Duodenal mucosa (tissue), 2 donors: ENCODE data around the gene GRIK1.

ENCODE experiments used
- H3K27ac ChIP-seq: one replicate; pipeline ENCODE4 v1.7.0; 2013; ENCODE audit warnings: low read depth, low read length
- H3K27me3 ChIP-seq, 2 donors: one replicate each; pipeline ENCODE4 v1.7.0; 2013; ENCODE audit warnings: low read length in 2 of 2, control low read depth in 1 of 2; ENCODE audit not compliant: insufficient read depth in 2 of 2, control insufficient read depth in 1 of 2
- H3K36me3 ChIP-seq, 2 donors: one replicate each; pipeline ENCODE4 v1.7.0; 2013; ENCODE audit warnings: low read length in 2 of 2, control low read depth in 1 of 2; ENCODE audit not compliant: insufficient read depth in 2 of 2, control insufficient read depth in 1 of 2
- H3K4me1 ChIP-seq, 2 donors: one replicate each; pipeline ENCODE4 v1.7.0; 2013; ENCODE audit warnings: low read length in 2 of 2, control low read depth in 1 of 2; ENCODE audit not compliant: insufficient read depth in 2 of 2, control insufficient read depth in 1 of 2
- H3K4me3 ChIP-seq, 2 donors: one replicate each; pipeline ENCODE4 v1.7.0; 2013; ENCODE audit warnings: low read length in 2 of 2, low read depth in 1 of 2
- H3K9ac ChIP-seq, 2 donors: one replicate each; pipeline ENCODE4 v1.7.0; 2013; ENCODE audit warnings: low read length in 2 of 2, low read depth in 1 of 2
- H3K9me3 ChIP-seq, 2 donors: one replicate each; pipeline ENCODE4 v1.7.0; 2013; ENCODE audit warnings: low read length in 2 of 2, control low read depth in 1 of 2; ENCODE audit not compliant: control insufficient read depth in 1 of 2

Gene GRIK1

GRCh38 chr21:29647353-29647781 is 292.4 kb downstream of the GRIK1 start:
- Histone ChIP-seq H3K27me3 (no peaks in the 10 kb centered on the region), H3K36me3 (no peaks in the 10 kb centered on the region), H3K9ac (no peak overlapping the region), H3K27ac (no peak overlapping the region), H3K4me1 (no peaks in the 10 kb centered on the region), H3K4me3 (no peak overlapping the region), H3K9me3 (no peaks in the 10 kb centered on the region)

GRCh38 chr21:29645666-29646553 is 293.9 kb downstream of the GRIK1 start:
- H3K9ac ChIP-seq = no peak overlapping the region
- no peak overlapping the region for H3K27ac ChIP-seq
- no peaks in the 10 kb centered on the region for H3K27me3 ChIP-seq
- H3K4me3 ChIP-seq = no peak overlapping the region
- no peaks in the 10 kb centered on the region for H3K9me3 ChIP-seq
- H3K36me3 ChIP-seq = no peaks in the 10 kb centered on the region
- H3K4me1 ChIP-seq = no peaks in the 10 kb centered on the region

- H3K9me3 ChIP-seq = no peaks in the 10 kb centered on the region
- no peaks in the 10 kb centered on the region for H3K4me1 ChIP-seq
- H3K27ac ChIP-seq = no peak overlapping the region
- H3K27me3 ChIP-seq = no peaks in the 10 kb centered on the region
- no peak overlapping the region for H3K4me3 ChIP-seq
- no peak overlapping the region for H3K9ac ChIP-seq
- H3K36me3 ChIP-seq = no peaks in the 10 kb centered on the region
Measured at GRCh38 chr21:29643289-29643688, 296.5 kb downstream of the GRIK1 start.

GRCh38 chr21:29642551-29643245 is 297.1 kb downstream of the GRIK1 start:
- Histone ChIP-seq H3K36me3 (no peaks in the 10 kb centered on the region), H3K4me3 (no peak overlapping the region), H3K27me3 (no peaks in the 10 kb centered on the region), H3K4me1 (no peaks in the 10 kb centered on the region), H3K27ac (no peak overlapping the region), H3K9me3 (no peaks in the 10 kb centered on the region), H3K9ac (no peak overlapping the region)

GRCh38 chr21:29641635-29642550 is 297.9 kb downstream of the GRIK1 start:
- Histone ChIP-seq H3K9me3 (no peaks in the 10 kb centered on the region), H3K9ac (no peak overlapping the region), H3K27me3 (no peaks in the 10 kb centered on the region), H3K27ac (no peak overlapping the region), H3K4me1 (no peaks in the 10 kb centered on the region), H3K4me3 (no peak overlapping the region), H3K36me3 (no peaks in the 10 kb centered on the region)

- H3K9ac ChIP-seq = no peak overlapping the region
- H3K36me3 ChIP-seq = no peaks in the 10 kb centered on the region
- H3K4me3 ChIP-seq = no peak overlapping the region
- H3K27ac ChIP-seq = no peak overlapping the region
- H3K27me3 ChIP-seq = no peaks in the 10 kb centered on the region
- H3K9me3 ChIP-seq = no peaks in the 10 kb centered on the region
- no peaks in the 10 kb centered on the region for H3K4me1 ChIP-seq
Measured at GRCh38 chr21:29641001-29641634, 298.7 kb downstream of the GRIK1 start.

- H3K27ac ChIP-seq = no peak overlapping the region
- H3K4me3 ChIP-seq = no peak overlapping the region
- H3K27me3 ChIP-seq = no peaks in the 10 kb centered on the region
- H3K9ac ChIP-seq = no peak overlapping the region
- H3K9me3 ChIP-seq = no peaks in the 10 kb centered on the region
- H3K4me1 ChIP-seq = no peaks in the 10 kb centered on the region
- H3K36me3 ChIP-seq = no peaks in the 10 kb centered on the region
Measured at GRCh38 chr21:29640080-29640508, 299.7 kb downstream of the GRIK1 start.

GRCh38 chr21:29639366-29640079 is 300.3 kb downstream of the GRIK1 start:
- Histone ChIP-seq H3K27ac (no peak overlapping the region), H3K9ac (no peak overlapping the region)

GRCh38 chr21:29638761-29639327 is 301.0 kb downstream of the GRIK1 start:
- Histone ChIP-seq H3K36me3 (no peaks in the 10 kb centered on the region), H3K27ac (no peak overlapping the region), H3K4me1 (no peaks in the 10 kb centered on the region), H3K9ac (no peak overlapping the region), H3K4me3 (no peak overlapping the region), H3K9me3 (no peaks in the 10 kb centered on the region), H3K27me3 (no peaks in the 10 kb centered on the region)

More at GRCh38 chr21:29639366-29640079, 300.3 kb downstream of the GRIK1 start:
- no peaks in the 10 kb centered on the region for H3K9me3 ChIP-seq
- no peaks in the 10 kb centered on the region for H3K27me3 ChIP-seq
- H3K36me3 ChIP-seq = no peaks in the 10 kb centered on the region
- no peaks in the 10 kb centered on the region for H3K4me1 ChIP-seq
- H3K4me3 ChIP-seq = no peak overlapping the region
